Endothelial cell of umbilical vein (primary cell): ENCODE data around the gene TTBK1.

Source experiments
- CTCF ChIP-seq, 2 donors: IDR thresholded peaks; 1 replicate in 1 of 2; 2 replicates in 1 of 2; pipeline ENCODE4 v1.5.1; 2011; ENCODE audit warnings: low read length in 2 of 2, mild to moderate bottlenecking in 2 of 2, moderate library complexity in 2 of 2, control low read depth in 1 of 2, inconsistent platforms in 1 of 2, low read depth in 1 of 2; ENCODE audit not compliant: insufficient read depth in 1 of 2; ENCODE audit errors: extremely low read depth in 1 of 2
- GATA2 ChIP-seq: IDR thresholded peaks from 2 replicates; pipeline ENCODE4 v1.7.0; 2011; ENCODE audit warnings: low read depth, mild to moderate bottlenecking, moderate library complexity, mixed read lengths, low read length; ENCODE audit not compliant: insufficient read length, insufficient read depth
- POLR2A ChIP-seq: IDR thresholded peaks from 2 replicates; pipeline ENCODE4 v1.6.1; 2012; ENCODE audit warnings: low read depth, mild to moderate bottlenecking, control low read depth, low read length
- POLR2AphosphoS5 ChIP-seq: IDR thresholded peaks from 2 replicates; pipeline ENCODE4 v1.6.1; 2012; ENCODE audit warnings: low read depth, mild to moderate bottlenecking, control low read depth, low read length, moderate library complexity; ENCODE audit not compliant: insufficient read depth

GRCh38 chr6:43255408-43256054, 12.2 kb downstream of the TTBK1 start:
- no peak for TF ChIP-seq CTCF (IDR thresholded peaks at IDR 0.05; ENCODE audit: extremely low read depth in 1 of 2, insufficient read depth in 1 of 2, low read depth in 1 of 2, low read length in 2 of 2)
- no peak for TF ChIP-seq POLR2AphosphoS5
- TF ChIP-seq POLR2A: no peak
- no peak for TF ChIP-seq GATA2
